HCT116 (cell line): ENCODE results near the gene VSNL1. TPM values are rescaled to one million over a fixed set of nuclear protein-coding genes. Genes with fewer than 3 reads are reported as not detected.

Experiments used
- ATAC-seq: fragments of 200-7000 bp; cut with Tn5 transposase; 2 replicates; pipeline ENCODE4 v1.9.1; 2020; ENCODE audit warnings: mild to moderate bottlenecking, moderate library complexity
- BruUV-seq: library from RNA; stranded (reverse); fragments of 400-500 nt; replicated peaks from 2 replicates; lab custom pipeline; 2021; lab: Mats Ljungman, UMichigan
- CTCF ChIA-PET: fragments of 300-600 bp; sonication (Branson Sonifier 250); formaldehyde crosslinking; loops from one replicate; lab custom pipeline; 2021; ENCODE audit warnings: antibody characterized with exemption; lab: Charles Lee
- POLR2A ChIA-PET: fragments of 300-600, 350-600 bp; sonication (Branson Sonifier 250); formaldehyde crosslinking; loops from one replicate; lab custom pipeline; 2021; ENCODE audit warnings: antibody characterized with exemption; lab: Charles Lee
- RAD21 ChIA-PET, 2 experiments: fragments of 300-600 bp; sonication (Branson Sonifier 250); formaldehyde crosslinking; loops; one replicate each; lab custom pipeline; 2023; ENCODE audit warnings: low total read pairs in 2 of 2; ENCODE audit not compliant: uncharacterized antibody in 2 of 2, unreplicated experiment in 2 of 2, low non-redundant PET in 1 of 2; lab: Charles Lee
- DNase-seq: peaks from one replicate; pipeline ENCODE4 v3.0.0-alpha.2; 2010; ENCODE audit warnings: low read depth, low spot score
- H2AFZ ChIP-seq: fragments of 200-600 bp; shearing (Covaris generic), sonication (generic); 2 replicates; pipeline ENCODE4 v1.6.1; 2017; ENCODE audit warnings: low read depth, mixed run types, mixed read lengths, antibody characterized with exemption, low read length; ENCODE audit not compliant: poor library complexity, severe bottlenecking
- H3K27ac ChIP-seq: 2 replicates; pipeline ENCODE4 v1.5.1; 2012; ENCODE audit warnings: low read depth, low read length
- H3K27me3 ChIP-seq: fragments of 200-600 bp; sonication (generic); 2 replicates; pipeline ENCODE4 v1.6.1; 2016; ENCODE audit warnings: mixed run types, low read length, mixed read lengths; ENCODE audit not compliant: insufficient read depth
- H3K36me3 ChIP-seq, 2 experiments: fragments of 200-500 bp in 1 of 2; fragments of 200-600 bp in 1 of 2; sonication (Bioruptor generic) in 1 of 2; sonication (generic) in 1 of 2; 2 replicates each; pipeline versions ENCODE4 v1.5.1 to v1.6.1; 2014 to 2016; ENCODE audit warnings: low read length in 2 of 2, inconsistent platforms in 1 of 2, mixed read lengths in 1 of 2, mixed run types in 1 of 2; ENCODE audit not compliant: insufficient read depth in 2 of 2, control insufficient read depth in 1 of 2
- H3K4me1 ChIP-seq, 2 experiments: fragments of 200-600 bp in 1 of 2; sonication (generic) in 1 of 2; 2 replicates each; pipeline versions ENCODE4 v1.5.1 to v1.6.1; 2012 to 2017; ENCODE audit warnings: low read length in 2 of 2, inconsistent platforms in 1 of 2, mild to moderate bottlenecking in 1 of 2, mixed read lengths in 1 of 2, mixed run types in 1 of 2, moderate library complexity in 1 of 2; ENCODE audit not compliant: insufficient read depth in 2 of 2, control insufficient read depth in 1 of 2
- H3K4me2 ChIP-seq: fragments of 200-600 bp; sonication (generic); 2 replicates; pipeline ENCODE4 v1.6.1; 2017; ENCODE audit warnings: mixed run types, low read length, mixed read lengths
- H3K4me3 ChIP-seq, 2 experiments: fragments of 200-600 bp in 1 of 2; sonication (generic) in 1 of 2; replicated peaks in 1 of 2; 2 replicates each; pipeline ENCODE4 v1.5.1; 2011 to 2016; ENCODE audit warnings: low read length in 2 of 2, control low read depth in 1 of 2, low read depth in 1 of 2, mild to moderate bottlenecking in 1 of 2, mixed read lengths in 1 of 2, mixed run types in 1 of 2
- H3K79me2 ChIP-seq: fragments of 200-600 bp; sonication (generic); 2 replicates; pipeline ENCODE4 v1.6.1; 2017; ENCODE audit warnings: mild to moderate bottlenecking, mixed run types, low read length, moderate library complexity, mixed read lengths; ENCODE audit not compliant: insufficient read depth
- H3K9ac ChIP-seq: fragments of 200-600 bp; sonication (generic); 2 replicates; pipeline ENCODE4 v1.6.1; 2016; ENCODE audit warnings: low read length, mixed read lengths
- H3K9me2 ChIP-seq: fragments of 200-600 bp; sonication (generic), shearing (Covaris generic); 2 replicates; pipeline ENCODE4 v1.6.1; 2017; ENCODE audit warnings: mixed run types, mild to moderate bottlenecking, moderate library complexity; ENCODE audit not compliant: insufficient read depth
- H3K9me3 ChIP-seq, 2 experiments: fragments of 200-500 bp in 1 of 2; fragments of 200-600 bp in 1 of 2; sonication (Bioruptor generic) in 1 of 2; sonication (generic) in 1 of 2; 2 replicates each; pipeline ENCODE4 v1.6.1; 2014 to 2017; ENCODE audit warnings: low read length in 2 of 2, mixed read lengths in 2 of 2, inconsistent platforms in 1 of 2, low read depth in 1 of 2, mild to moderate bottlenecking in 1 of 2, mixed run types in 1 of 2, moderate library complexity in 1 of 2; ENCODE audit not compliant: control insufficient read depth in 1 of 2, insufficient read depth in 1 of 2
- H4K20me1 ChIP-seq: fragments of 200-600 bp; sonication (generic), shearing (Covaris generic); 2 replicates; pipeline ENCODE4 v1.6.1; 2017; ENCODE audit warnings: mixed run types, mild to moderate bottlenecking, moderate library complexity; ENCODE audit not compliant: insufficient read depth
- CBX3 ChIP-seq: IDR thresholded peaks from 2 replicates; pipeline ENCODE4 v1.6.1; 2012; ENCODE audit warnings: low read depth
- CEBPB ChIP-seq: IDR thresholded peaks from 2 replicates; pipeline ENCODE4 v1.6.1; 2012; ENCODE audit warnings: low read depth
- JUND ChIP-seq: IDR thresholded peaks from 2 replicates; pipeline ENCODE4 v1.6.1; 2012
- MAX ChIP-seq: IDR thresholded peaks from 2 replicates; pipeline ENCODE4 v1.6.1; 2012
- RAD21 ChIP-seq: IDR thresholded peaks from 2 replicates; pipeline ENCODE4 v1.6.1; 2012; ENCODE audit warnings: low read depth, mild to moderate bottlenecking
- REST ChIP-seq: IDR thresholded peaks from 2 replicates; pipeline ENCODE4 v1.6.1; 2012; ENCODE audit warnings: low read depth
- SP1 ChIP-seq: IDR thresholded peaks from 2 replicates; pipeline ENCODE4 v1.6.1; 2012; ENCODE audit warnings: low read depth
- SRF ChIP-seq: IDR thresholded peaks from 2 replicates; pipeline ENCODE4 v1.6.1; 2012; ENCODE audit warnings: low read depth
- ZFX ChIP-seq: fragments of 450-650 bp; IDR thresholded peaks from 2 replicates; pipeline ENCODE4 v1.6.1; 2017
- intact Hi-C: fragments of 100-400 bp; cut with micrococcal nuclease; formaldehyde crosslinking; loops from 2 replicates; pipeline ENCODE4 v1.10.0; 2022
- total RNA-seq: library from RNA; stranded (reverse); gene quantifications from one replicate; pipeline ENCODE4 v1.2.1, GENCODE V29; 2021; ENCODE audit not compliant: unreplicated experiment

Gene VSNL1
- total RNA-seq, 1 experiment from 2014 or later = 4.6 TPM

GRCh38 chr2:17620280-17620679 lies 79.8 kb downstream of the VSNL1 start (continued):
- peak; percentile 75 for TF ChIP-seq MAX
- TF ChIP-seq SP1 = no peak
- no peak for TF ChIP-seq RAD21
- no peak for TF ChIP-seq JUND
- no peak for TF ChIP-seq ZFX
- no peak for TF ChIP-seq REST

GRCh38 chr2:17620841-17621240 lies 80.3 kb downstream of the VSNL1 start:
- TF ChIP-seq ZFX (no peak), CEBPB (no peak), SP1 (no peak), CBX3 (0 out of 2 replicates have a peak, but pooled peaks have one; percentile 3), SRF (no peak)
- POLR2A ChIA-PET = interaction anchor here (1.5 kb wide), 1 partner anchor 81 kb away, joined by 4 read pairs; the partner anchor contains the start of gene VSNL1
- no peak for ATAC-seq
- intact Hi-C loops = no loop called here
- Histone ChIP-seq H3K27ac (no peak overlapping the region), H4K20me1 (no peaks in the 10 kb centered on the region), H3K4me1 (peaks cover 0 to 45% of the 10 kb centered on the region in 2 experiments; a peak in 2 of 4 replicates), H3K9ac (no peak overlapping the region), H3K36me3 (no peaks in the 10 kb centered on the region), H3K4me3 (no peak overlapping the region), H2AFZ (no peak overlapping the region), H3K9me3 (no peaks in the 10 kb centered on the region), H3K27me3 (no peaks in the 10 kb centered on the region), H3K9me2 (no peaks in the 10 kb centered on the region), H3K79me2 (no peaks in the 10 kb centered on the region), H3K4me2 (peak overlapping the region; percentile 39)
- no TSS peak for BruUV-seq
- RAD21 ChIA-PET = no interaction called here
- DNase-seq = no peak
- CTCF ChIA-PET = no interaction called here
